SJCRH30 (cell line): ENCODE data around the gene CEMIP. TPM values are rescaled to one million over a fixed set of nuclear protein-coding genes. Genes with fewer than 3 reads are reported as not detected.

ENCODE experiments used
- DNase-seq, 2 experiments: peaks; one replicate each; pipeline ENCODE4 v3.0.0-alpha.2; 2015 to 2020
- H3K27ac ChIP-seq: fragments of 250-450 bp; sonication (Bioruptor Pico); 2 replicates; pipeline ENCODE4 v1.5.1; 2020; ENCODE audit warnings: mild to moderate bottlenecking, moderate library complexity
- H3K27me3 ChIP-seq: fragments of 250-450 bp; sonication (Bioruptor Pico); 2 replicates; pipeline ENCODE4 v1.5.1; 2020; ENCODE audit warnings: mild to moderate bottlenecking, moderate library complexity
- H3K36me3 ChIP-seq: fragments of 250-450 bp; sonication (Bioruptor Pico); 2 replicates; pipeline ENCODE4 v1.5.1; 2020; ENCODE audit warnings: mild to moderate bottlenecking, moderate library complexity
- H3K4me1 ChIP-seq: fragments of 250-450 bp; sonication (Bioruptor Pico); 2 replicates; pipeline ENCODE4 v1.5.1; 2020; ENCODE audit warnings: mild to moderate bottlenecking, moderate library complexity
- H3K4me3 ChIP-seq: fragments of 250-450 bp; sonication (Bioruptor Pico); 2 replicates; pipeline ENCODE4 v1.5.1; 2020; ENCODE audit warnings: mild to moderate bottlenecking, moderate library complexity
- H3K9me3 ChIP-seq: fragments of 250-450 bp; sonication (Bioruptor Pico); replicated peaks from 2 replicates; pipeline ENCODE4 v1.5.1; 2020; ENCODE audit warnings: mild to moderate bottlenecking, moderate library complexity
- total RNA-seq: library from RNA; depleted of rRNA; stranded (reverse); fragments of >200 nt; shearing (Covaris generic); gene quantifications from 2 replicates; pipeline ENCODE4 v1.2.3, GENCODE V29; 2014

Gene CEMIP
- total RNA-seq, 1 experiment from 2014 or later: 0.20 TPM

DNA sequence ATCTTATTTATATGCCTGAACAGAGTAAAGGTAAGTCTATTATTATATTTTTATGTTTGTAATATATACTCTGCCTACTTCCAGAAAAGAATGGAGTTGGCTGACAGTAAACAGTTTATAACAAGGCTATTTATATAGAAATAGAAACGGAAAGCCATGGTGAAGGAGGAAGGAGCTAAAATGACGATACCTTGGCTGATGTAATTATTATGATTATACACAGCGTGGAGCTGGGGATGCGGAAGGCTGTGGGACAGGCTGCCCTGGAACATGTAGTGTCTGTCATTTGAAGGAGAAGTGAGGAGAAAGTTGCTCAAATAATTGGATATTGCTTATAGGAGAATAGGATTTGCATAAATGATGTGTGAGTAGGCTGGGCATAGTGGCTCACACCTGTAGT is 37.8 kb downstream of the CEMIP start:
- no peaks in the 10 kb centered on the region for H3K4me1 ChIP-seq
- no peak overlapping the region for H3K4me3 ChIP-seq
- no peak for DNase-seq
- no peaks in the 10 kb centered on the region for H3K9me3 ChIP-seq
- H3K27ac ChIP-seq: no peak overlapping the region
- H3K27me3 ChIP-seq: no peaks in the 10 kb centered on the region
- H3K36me3 ChIP-seq: no peaks in the 10 kb centered on the region

DNA sequence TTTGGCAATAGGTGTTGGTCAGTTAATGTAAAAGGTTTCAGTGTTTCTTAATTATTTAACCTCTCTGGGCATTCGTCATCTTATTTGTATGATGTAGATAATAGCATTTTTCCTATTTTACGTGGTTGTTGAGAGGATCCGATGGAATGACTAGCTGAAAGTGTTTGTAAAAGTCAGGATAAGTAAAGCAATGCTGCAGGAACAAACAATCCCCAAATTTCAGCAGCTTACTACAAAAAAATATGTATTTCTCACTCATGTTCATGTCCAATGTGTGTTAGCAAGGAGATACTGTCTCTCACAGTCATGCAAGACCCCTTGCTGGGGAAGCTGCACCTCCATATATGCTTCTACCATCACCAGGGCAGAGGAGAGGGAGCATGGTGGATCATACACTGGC is 38.7 kb downstream of the CEMIP start:
- no peaks in the 10 kb centered on the region for H3K36me3 ChIP-seq
- no peak overlapping the region for H3K4me3 ChIP-seq
- DNase-seq: no peak
- H3K9me3 ChIP-seq: no peaks in the 10 kb centered on the region
- H3K27ac ChIP-seq: no peak overlapping the region
- no peaks in the 10 kb centered on the region; the same call in 1 of the 2 replicates for H3K4me1 ChIP-seq
- no peaks in the 10 kb centered on the region for H3K27me3 ChIP-seq

DNA sequence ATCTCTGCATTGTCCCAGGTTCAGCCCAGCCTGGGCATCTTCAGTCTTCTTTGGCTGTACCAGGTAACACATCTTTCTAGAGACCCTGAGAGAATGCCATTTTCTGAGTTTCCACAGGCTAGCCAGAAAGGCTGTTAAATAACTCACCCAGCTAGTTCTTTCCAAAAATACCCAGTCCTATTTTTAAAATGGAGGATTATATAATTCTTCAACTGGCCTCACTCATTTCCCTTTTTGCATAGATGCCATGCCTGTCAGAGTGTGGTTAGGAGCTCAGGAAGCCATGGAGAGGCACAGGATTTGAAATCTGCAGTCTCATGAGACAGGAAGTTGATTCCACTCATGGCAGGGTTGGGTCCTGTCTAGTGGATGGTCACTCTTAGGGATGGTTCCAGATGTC is 39.8 kb downstream of the CEMIP start:
- Histone ChIP-seq H3K9me3 (no peaks in the 10 kb centered on the region), H3K36me3 (no peaks in the 10 kb centered on the region), H3K4me3 (no peak overlapping the region), H3K4me1 (peaks cover 3% of the 10 kb centered on the region; the same call in 1 of the 2 replicates), H3K27ac (no peak overlapping the region), H3K27me3 (no peaks in the 10 kb centered on the region)
- DNase-seq: no peak

DNA sequence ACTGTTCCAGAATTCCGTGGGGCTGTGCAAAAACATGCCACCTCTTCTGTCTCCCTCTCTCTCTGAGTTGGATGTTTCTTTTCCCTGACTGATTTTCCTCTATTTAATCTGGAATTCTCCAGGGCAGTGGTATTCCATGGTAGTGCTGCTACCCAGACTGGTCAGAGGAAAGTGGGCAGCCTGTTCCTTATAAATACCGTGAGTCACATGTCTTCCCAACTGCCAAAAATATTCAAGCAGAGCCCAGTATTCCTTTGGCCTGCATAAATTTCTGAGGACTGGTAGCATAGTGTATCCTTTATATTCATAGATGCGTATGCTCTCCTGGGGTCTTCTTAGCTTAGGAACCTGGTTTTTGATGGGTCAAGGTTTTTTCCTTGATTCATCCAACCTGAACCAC is 40.9 kb downstream of the CEMIP start:
- Histone ChIP-seq H3K36me3 (no peaks in the 10 kb centered on the region), H3K4me1 (peaks cover 3% of the 10 kb centered on the region; the same call in 1 of the 2 replicates), H3K9me3 (no peaks in the 10 kb centered on the region), H3K27me3 (no peaks in the 10 kb centered on the region), H3K27ac (no peak overlapping the region), H3K4me3 (no peak overlapping the region)
- DNase-seq: no peak

DNA sequence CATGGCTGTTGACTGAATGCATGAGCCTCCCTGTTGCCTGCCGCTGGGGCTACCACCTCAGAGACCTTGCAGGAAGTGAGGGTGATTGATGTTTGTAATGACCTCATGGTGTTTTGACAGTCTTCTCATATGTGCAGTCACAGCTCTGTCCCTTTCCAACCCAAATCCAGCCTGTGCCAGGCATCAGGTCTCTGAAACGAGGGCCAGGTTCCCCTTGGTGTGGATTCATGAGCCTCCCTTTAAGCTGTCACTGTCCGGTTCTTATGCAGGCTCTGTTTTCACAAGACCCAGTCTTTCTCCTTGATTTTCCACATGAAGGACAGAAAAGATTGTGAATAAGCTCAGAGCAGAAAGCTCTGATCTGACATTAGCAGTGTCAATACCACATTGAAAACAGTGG is 43.1 kb downstream of the CEMIP start:
- no peaks in the 10 kb centered on the region for H3K27me3 ChIP-seq
- H3K36me3 ChIP-seq: no peaks in the 10 kb centered on the region
- H3K4me1 ChIP-seq: peaks cover 3% of the 10 kb centered on the region; the same call in 1 of the 2 replicates
- H3K27ac ChIP-seq: no peak overlapping the region
- no peaks in the 10 kb centered on the region for H3K9me3 ChIP-seq
- no peak for DNase-seq
- H3K4me3 ChIP-seq: no peak overlapping the region

DNA sequence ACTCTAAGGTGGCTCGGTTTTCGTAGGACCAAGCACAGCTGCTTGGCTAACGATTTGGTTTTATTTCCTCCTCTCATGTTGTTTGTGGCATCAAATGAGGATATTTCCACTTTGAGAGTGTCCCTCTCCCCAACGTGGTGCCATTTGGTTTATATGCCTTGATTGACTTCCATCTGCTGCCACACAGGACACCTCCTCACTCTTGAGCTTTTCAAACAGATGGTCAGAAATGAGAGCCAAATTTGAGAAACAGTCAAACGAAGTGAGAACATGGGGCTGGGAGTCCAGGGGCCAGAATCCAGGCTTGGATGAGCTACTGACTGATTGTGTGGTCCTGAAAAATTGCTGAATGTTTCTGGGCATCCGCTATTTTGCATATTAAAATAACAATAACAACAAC is 43.5 kb downstream of the CEMIP start:
- DNase-seq: no peak
- Histone ChIP-seq H3K4me3 (no peak overlapping the region), H3K27me3 (no peaks in the 10 kb centered on the region), H3K27ac (no peak overlapping the region), H3K36me3 (no peaks in the 10 kb centered on the region), H3K9me3 (no peaks in the 10 kb centered on the region), H3K4me1 (peaks cover 3% of the 10 kb centered on the region; the same call in 1 of the 2 replicates)

DNA sequence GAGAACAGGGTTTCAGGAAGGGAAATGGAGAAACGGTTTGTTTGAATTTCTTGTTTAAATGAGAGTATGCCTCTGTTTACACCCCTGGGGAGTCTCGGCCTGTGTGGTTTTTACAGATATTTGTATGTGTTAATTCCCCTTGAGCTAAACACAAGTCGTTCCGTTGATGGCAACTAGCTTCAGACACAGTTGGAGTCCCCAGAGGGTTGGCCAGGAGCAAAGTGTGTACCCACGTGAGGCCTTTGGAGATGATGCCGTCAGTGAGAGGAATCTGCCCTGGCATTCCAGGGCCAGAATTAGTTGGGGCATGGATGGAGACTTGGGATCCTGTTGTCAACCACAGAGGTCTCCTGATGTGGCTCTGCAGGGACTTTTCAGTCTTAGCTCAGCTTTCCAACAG is 44.0 kb downstream of the CEMIP start:
- Histone ChIP-seq H3K9me3 (no peaks in the 10 kb centered on the region), H3K4me1 (peaks cover 3% of the 10 kb centered on the region), H3K27ac (no peak overlapping the region), H3K36me3 (no peaks in the 10 kb centered on the region), H3K4me3 (no peak overlapping the region), H3K27me3 (no peaks in the 10 kb centered on the region)
- DNase-seq: no peak

DNA sequence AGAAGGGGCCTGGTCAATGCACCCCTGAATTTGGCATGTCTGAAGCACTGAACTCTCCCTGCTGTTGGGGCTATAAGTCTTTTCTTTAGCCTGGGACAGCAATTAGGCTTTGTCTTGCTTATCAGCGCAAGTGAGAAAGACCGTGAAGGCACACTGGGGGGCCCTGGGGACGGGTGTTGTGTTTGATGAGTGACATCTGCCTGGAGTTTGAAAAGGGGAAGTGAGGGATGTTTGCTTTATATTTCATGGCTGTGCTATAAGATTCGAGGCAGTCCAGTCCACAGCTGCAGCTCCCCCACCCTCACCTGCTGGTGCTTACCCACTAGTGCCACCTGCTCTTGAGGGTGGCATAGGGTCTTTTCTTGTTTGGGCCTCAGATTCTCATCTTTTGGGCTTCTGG is 44.8 kb downstream of the CEMIP start:
- Histone ChIP-seq H3K4me1 (peaks cover 11% of the 10 kb centered on the region), H3K4me3 (no peak overlapping the region), H3K9me3 (no peaks in the 10 kb centered on the region), H3K36me3 (no peaks in the 10 kb centered on the region), H3K27ac (no peak overlapping the region), H3K27me3 (no peaks in the 10 kb centered on the region)
- DNase-seq: no peak

DNA sequence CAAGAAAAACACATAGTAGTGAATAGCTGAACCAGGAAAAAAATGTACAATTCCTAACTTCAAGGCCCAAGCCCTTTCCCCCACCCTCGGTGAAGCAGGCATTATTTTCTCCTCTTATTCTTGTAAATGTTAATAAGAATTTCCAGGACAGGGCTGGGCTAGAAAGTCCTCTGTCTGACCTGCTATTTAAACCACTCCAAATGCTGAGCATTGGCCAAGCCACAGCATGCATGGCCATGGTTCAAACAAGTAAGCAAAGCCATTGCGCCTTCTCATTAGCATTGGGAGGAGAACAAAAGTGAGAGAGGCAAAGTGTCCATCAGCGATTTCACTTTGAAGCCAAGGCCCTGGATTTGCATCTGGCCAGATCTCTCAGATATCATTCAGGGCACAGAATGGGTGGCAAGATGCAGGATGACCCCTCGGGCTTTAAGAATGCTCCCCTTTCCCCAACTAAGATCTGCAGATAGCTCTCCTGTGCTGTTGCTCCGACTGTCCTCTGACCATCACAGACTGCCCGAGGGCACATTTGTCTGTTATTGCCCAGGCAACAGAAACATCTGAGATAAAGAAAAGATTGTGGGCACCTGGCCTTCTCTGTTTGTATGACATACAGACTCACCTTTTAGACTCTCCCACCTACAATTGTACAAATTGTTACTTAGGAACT is 46.3 kb downstream of the CEMIP start:
- Histone ChIP-seq H3K9me3 (no peaks in the 10 kb centered on the region), H3K36me3 (no peaks in the 10 kb centered on the region), H3K4me1 (peaks cover 17% of the 10 kb centered on the region), H3K4me3 (no peak overlapping the region), H3K27ac (no peak overlapping the region), H3K27me3 (no peaks in the 10 kb centered on the region)
- DNase-seq: no peak

DNA sequence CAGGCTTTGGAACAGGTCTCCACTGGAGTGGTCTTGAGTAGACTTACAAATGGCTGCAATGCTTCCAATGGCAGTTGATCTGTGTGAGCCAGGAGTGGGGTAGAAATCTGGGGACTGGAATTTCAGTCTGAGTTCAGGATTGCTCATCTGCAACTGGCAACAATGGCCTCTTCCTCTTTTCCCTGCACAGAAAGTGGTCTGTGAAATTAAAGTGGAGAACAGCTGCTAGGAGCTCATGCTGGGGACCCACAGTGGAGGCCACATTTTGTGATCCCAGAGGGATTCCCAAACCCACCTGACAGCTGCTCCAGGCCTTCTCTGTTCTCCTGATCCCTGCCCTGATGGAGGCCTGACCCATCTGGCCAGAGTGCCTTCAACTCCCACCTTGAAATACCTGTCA is 49.6 kb downstream of the CEMIP start:
- H3K4me1 ChIP-seq: peaks cover 30% of the 10 kb centered on the region
- peak; percentile 81 to 90 for DNase-seq
- H3K36me3 ChIP-seq: no peaks in the 10 kb centered on the region
- peak overlapping the region; percentile 42 for H3K27ac ChIP-seq
- H3K9me3 ChIP-seq: no peaks in the 10 kb centered on the region
- H3K27me3 ChIP-seq: no peaks in the 10 kb centered on the region
- no peak overlapping the region for H3K4me3 ChIP-seq

DNA sequence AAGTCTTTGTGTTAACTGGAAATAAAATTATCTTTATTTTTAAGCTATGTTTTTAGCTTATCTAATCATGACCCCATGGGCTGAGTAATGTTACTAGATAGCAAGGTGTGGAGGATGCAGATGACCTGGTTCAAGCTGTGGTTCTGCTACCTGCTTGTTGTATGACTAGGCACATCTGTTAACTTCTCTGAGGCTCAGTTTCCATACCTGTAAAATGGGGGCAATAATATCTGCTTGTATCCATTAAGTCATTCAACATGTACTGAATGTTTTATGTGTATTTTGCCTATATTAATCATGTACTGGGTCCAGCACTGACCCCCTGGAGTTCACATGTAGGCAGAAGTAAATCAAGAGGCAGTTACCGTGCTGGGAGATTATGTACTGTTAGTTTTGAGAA is 51.5 kb downstream of the CEMIP start:
- DNase-seq: no peak
- Histone ChIP-seq H3K4me1 (peaks cover 30% of the 10 kb centered on the region), H3K27me3 (no peaks in the 10 kb centered on the region), H3K36me3 (no peaks in the 10 kb centered on the region), H3K4me3 (no peak overlapping the region), H3K27ac (no peak overlapping the region), H3K9me3 (no peaks in the 10 kb centered on the region)

DNA sequence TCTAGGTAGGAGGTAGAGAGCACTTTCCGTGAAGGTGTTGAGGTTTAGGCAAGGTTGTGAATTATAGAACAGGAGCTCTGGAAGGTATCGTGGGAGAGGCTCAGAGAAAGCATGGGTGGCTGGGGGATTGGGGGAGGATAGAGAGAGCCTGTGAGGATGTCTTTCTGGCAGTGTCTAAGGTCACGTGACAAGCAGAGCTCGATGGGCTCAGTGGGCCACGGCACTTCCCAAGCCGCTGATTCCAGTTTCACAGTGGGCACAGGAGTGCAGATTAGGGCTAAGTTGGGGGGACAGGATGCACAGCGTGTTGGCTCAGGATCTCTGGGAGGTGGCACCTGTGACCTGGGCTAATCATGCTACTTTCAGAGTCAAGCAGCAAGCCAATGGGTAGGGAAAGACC is 52.0 kb downstream of the CEMIP start:
- no peak overlapping the region for H3K27ac ChIP-seq
- no peak overlapping the region for H3K4me3 ChIP-seq
- no peaks in the 10 kb centered on the region for H3K36me3 ChIP-seq
- peaks cover 30% of the 10 kb centered on the region for H3K4me1 ChIP-seq
- no peaks in the 10 kb centered on the region for H3K9me3 ChIP-seq
- no peak for DNase-seq
- H3K27me3 ChIP-seq: no peaks in the 10 kb centered on the region

DNA sequence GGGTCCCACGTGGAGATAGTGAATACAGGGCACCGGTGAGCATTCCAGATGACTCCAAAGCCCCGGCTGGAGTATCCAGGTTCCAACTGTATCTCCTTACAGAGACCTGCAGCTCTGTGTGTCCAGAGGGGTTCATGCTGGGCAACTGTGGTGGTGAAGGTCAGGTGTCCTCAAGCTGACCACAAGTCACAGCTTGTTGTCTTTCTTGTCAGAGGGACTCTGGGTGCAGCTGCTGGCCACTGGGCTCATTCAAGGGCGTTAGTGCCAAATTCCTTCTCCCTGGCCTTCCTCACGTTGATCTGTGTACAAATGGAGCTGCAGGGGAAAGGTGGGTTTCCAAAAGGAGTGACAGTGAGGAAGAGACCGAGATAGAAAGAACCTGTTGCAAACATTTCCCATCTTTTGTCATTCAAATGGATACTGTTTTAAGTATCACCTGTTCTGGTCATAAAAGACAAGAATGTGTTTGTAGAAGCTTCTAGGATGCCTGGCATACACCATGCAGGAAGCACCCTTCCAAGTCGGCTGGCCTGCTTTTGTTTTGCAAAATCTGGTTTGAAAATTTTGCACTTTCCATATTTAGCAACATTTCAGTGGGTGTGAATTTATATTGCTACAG is 52.5 kb downstream of the CEMIP start:
- no peaks in the 10 kb centered on the region for H3K27me3 ChIP-seq
- no peak for DNase-seq
- no peaks in the 10 kb centered on the region for H3K36me3 ChIP-seq
- H3K27ac ChIP-seq: no peak overlapping the region
- H3K9me3 ChIP-seq: no peaks in the 10 kb centered on the region
- H3K4me3 ChIP-seq: no peak overlapping the region
- peaks cover 30% of the 10 kb centered on the region for H3K4me1 ChIP-seq

DNA sequence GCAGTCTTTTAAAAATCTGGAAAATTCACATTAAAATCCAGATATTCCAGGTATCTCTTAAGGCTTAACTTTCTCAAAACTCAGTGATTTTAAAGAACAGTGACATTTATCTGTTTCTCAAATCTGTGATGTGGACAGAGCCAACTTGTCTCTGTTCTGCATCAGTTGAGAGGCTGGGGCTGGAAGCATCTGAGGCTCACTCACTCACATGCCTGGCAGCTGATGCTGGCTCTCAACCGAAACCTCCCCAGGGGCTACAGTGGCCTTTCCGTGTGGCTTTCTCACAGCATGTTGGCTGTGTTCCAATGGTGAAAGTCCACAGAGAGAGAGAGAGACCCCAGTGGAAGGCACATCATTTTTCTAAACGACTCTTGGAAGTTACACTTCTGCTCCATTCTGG is 53.5 kb downstream of the CEMIP start:
- Histone ChIP-seq H3K4me1 (peaks cover 30% of the 10 kb centered on the region), H3K4me3 (no peak overlapping the region), H3K27ac (no peak overlapping the region), H3K27me3 (no peaks in the 10 kb centered on the region), H3K36me3 (no peaks in the 10 kb centered on the region), H3K9me3 (no peaks in the 10 kb centered on the region)
- peak; percentile 50 to 71 for DNase-seq

DNA sequence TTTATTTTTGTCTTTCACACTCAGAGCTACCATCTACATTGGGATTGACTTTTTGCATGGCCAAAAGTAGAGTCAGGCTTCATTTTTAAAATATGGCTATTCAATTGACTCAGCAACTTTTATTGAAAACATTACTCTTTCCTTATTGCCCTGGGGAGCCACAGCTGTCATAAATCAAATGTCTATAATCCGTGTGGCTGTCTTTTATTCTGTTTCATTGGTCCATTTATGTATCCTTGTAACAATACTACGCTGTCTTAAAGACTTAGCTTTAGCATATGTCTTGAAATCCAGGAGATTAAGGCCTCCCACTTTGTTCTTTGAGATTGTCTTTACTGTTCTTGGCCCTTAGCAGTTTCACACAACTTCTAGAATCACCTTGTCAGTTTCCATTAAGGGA is 55.2 kb downstream of the CEMIP start:
- Histone ChIP-seq H3K4me3 (no peak overlapping the region), H3K9me3 (no peaks in the 10 kb centered on the region), H3K4me1 (peaks cover 18% of the 10 kb centered on the region), H3K36me3 (no peaks in the 10 kb centered on the region), H3K27ac (no peak overlapping the region), H3K27me3 (no peaks in the 10 kb centered on the region)
- no peak for DNase-seq

DNA sequence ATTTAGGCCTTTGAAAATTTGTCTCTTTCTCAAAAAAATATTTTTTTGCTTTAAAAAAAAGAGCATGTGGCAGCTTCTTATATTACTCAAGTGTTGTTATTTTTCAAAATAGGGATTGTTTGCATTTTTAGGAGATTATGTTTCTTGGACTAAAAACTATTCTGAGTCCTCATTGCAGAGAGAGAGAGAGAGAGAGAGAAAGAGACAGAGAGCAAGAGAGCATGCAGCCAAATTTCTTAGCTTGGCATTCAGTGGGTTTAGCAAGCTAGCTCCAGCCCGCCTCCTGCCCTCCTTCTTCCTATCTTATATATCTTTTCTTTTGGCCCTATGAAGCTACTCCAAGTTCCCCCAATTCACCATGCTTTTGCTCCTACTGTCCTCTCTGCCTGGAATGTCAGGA is 55.7 kb downstream of the CEMIP start:
- H3K36me3 ChIP-seq: no peaks in the 10 kb centered on the region
- H3K4me3 ChIP-seq: no peak overlapping the region
- H3K27ac ChIP-seq: no peak overlapping the region
- no peak for DNase-seq
- H3K4me1 ChIP-seq: peaks cover 16% of the 10 kb centered on the region
- no peaks in the 10 kb centered on the region for H3K27me3 ChIP-seq
- H3K9me3 ChIP-seq: no peaks in the 10 kb centered on the region
